CD4-positive, alpha-beta T cell treated with Interleukin-15 for 1 hour (primary cell): ENCODE results near the gene CCDC144A.
"Not testable (repeated sequence)": the region's sequence is repeated elsewhere in the genome, so short reads cannot be mapped to it uniquely, and the experiment has no call there.

ENCODE experiments used
- DNase-seq: peaks from one replicate; pipeline ENCODE4 v3.0.0-alpha.2; 2020

The CCDC144A gene

GRCh38 chr17:16758177-16758576 lies 68.1 kb downstream of the CCDC144A start:
- not testable (repeated sequence) for DNase-seq

GRCh38 chr17:16768290-16769175 lies 78.5 kb downstream of the CCDC144A start:
- DNase-seq = not testable (repeated sequence)

- not testable (repeated sequence) for DNase-seq
Observed at GRCh38 chr17:16772394-16773145, 82.5 kb downstream of the CCDC144A start.

GRCh38 chr17:16773146-16773522 lies 83.1 kb downstream of the CCDC144A start:
- not testable (repeated sequence) for DNase-seq

GRCh38 chr17:16787851-16788250 lies 97.8 kb downstream of the CCDC144A start:
- DNase-seq = not testable (repeated sequence)

GRCh38 chr17:16788889-16789536 lies 99.0 kb downstream of the CCDC144A start:
- not testable (repeated sequence) for DNase-seq

GRCh38 chr17:16789622-16790021 lies 99.6 kb downstream of the CCDC144A start:
- not testable (repeated sequence) for DNase-seq

GRCh38 chr17:16790313-16790871 lies 100.4 kb downstream of the CCDC144A start:
- not testable (repeated sequence) for DNase-seq

GRCh38 chr17:16794215-16794614 lies 104.2 kb downstream of the CCDC144A start:
- DNase-seq = not testable (repeated sequence)

GRCh38 chr17:16795894-16796293 lies 105.9 kb downstream of the CCDC144A start:
- DNase-seq = not testable (repeated sequence)

- not testable (repeated sequence) for DNase-seq
Observed at GRCh38 chr17:16804851-16805250, 114.8 kb downstream of the CCDC144A start.

GRCh38 chr17:16806599-16806998 lies 116.6 kb downstream of the CCDC144A start:
- DNase-seq = not testable (repeated sequence)

GRCh38 chr17:16807620-16808019 lies 117.6 kb downstream of the CCDC144A start:
- DNase-seq = not testable (repeated sequence)

GRCh38 chr17:16810236-16810635 lies 120.2 kb downstream of the CCDC144A start:
- not testable (repeated sequence) for DNase-seq

GRCh38 chr17:16812126-16812525 lies 122.1 kb downstream of the CCDC144A start:
- not testable (repeated sequence) for DNase-seq

- DNase-seq = no peak
Observed at GRCh38 chr17:16814439-16814838, 124.4 kb downstream of the CCDC144A start.

GRCh38 chr17:16817201-16817600 lies 127.2 kb downstream of the CCDC144A start:
- no peak for DNase-seq

GRCh38 chr17:16817940-16818339 lies 127.9 kb downstream of the CCDC144A start:
- DNase-seq = not testable (repeated sequence)

- DNase-seq = no peak
Observed at GRCh38 chr17:16818340-16818739, 128.3 kb downstream of the CCDC144A start.

- no peak for DNase-seq
Observed at GRCh38 chr17:16818821-16819683, 129.0 kb downstream of the CCDC144A start.

- DNase-seq = no peak
Observed at GRCh38 chr17:16820161-16820877, 130.3 kb downstream of the CCDC144A start.
